Testis (tissue), 3 donors: ENCODE results near the gene ADAMTS20. TPM values are rescaled to one million over a fixed set of nuclear protein-coding genes. Genes with fewer than 3 reads are reported as not detected.

Experiments
- DNase-seq: peaks from one replicate; pipeline ENCODE4 v3.0.0-alpha.2; 2019
- H3K27ac ChIP-seq, 2 donors: fragments of 200-600 bp; sonication (generic); one replicate each; pipeline ENCODE4 v1.5.1; 2019
- H3K27me3 ChIP-seq: fragments of 200-600 bp; sonication (generic); one replicate; pipeline ENCODE4 v1.5.1; 2019
- H3K36me3 ChIP-seq: fragments of 200-600 bp; sonication (generic); one replicate; pipeline ENCODE4 v1.5.1; 2017; ENCODE audit warnings: low read depth; ENCODE audit errors: missing control alignments
- H3K4me1 ChIP-seq: fragments of 200-600 bp; sonication (generic); one replicate; pipeline ENCODE4 v1.5.1; 2019
- H3K4me3 ChIP-seq, 2 donors: fragments of 200-600 bp; sonication (generic); one replicate each; pipeline ENCODE4 v1.5.1; 2017 to 2019
- H3K9me3 ChIP-seq: fragments of 200-600 bp; sonication (generic); one replicate; pipeline ENCODE4 v1.5.1; 2017
- POLR2A ChIP-seq: fragments of 450-650 bp; IDR thresholded peaks from one replicate; pipeline ENCODE4 v1.6.1; 2017; ENCODE audit warnings: antibody characterized with exemption, mild to moderate bottlenecking, moderate library complexity
- WGBS, 2 donors: methylation state at CpG; one replicate each; pipeline ENCODE4 v1.1.5; 2018; 5-methylcytosine and 5-hydroxymethylcytosine counted together
- intact Hi-C: fragments of 100-400 bp; cut with DNase I; formaldehyde crosslinking; loops from one replicate; pipeline ENCODE4 v1.15.1; 2023; ENCODE audit warnings: low total_unique reads
- polyA plus RNA-seq: library from polyadenylated mRNA; stranded (reverse); fragments of 350-450 nt; fragmentation: Illumina TruSeq; extraction: RNeasy Lipid Tissue Mini Kit (QIAGEN cat#74804); gene quantifications from one replicate; pipeline ENCODE4 v1.2.3, GENCODE V29; 2014; ENCODE audit warnings: low read depth, low replicate concordance; ENCODE audit not compliant: insufficient read depth
- total RNA-seq, 2 donors: library from RNA; depleted of rRNA; stranded (reverse); fragments of >200 nt; gene quantifications; one replicate each; pipeline ENCODE4 v1.2.3, GENCODE V29; 2016
- TF ChIP-seq, protein P1 (sequence below), 3 experiments: fragments of 450-650 bp in 2 of 3; fragments of 200-600 bp in 1 of 3; sonication (generic) in 1 of 3; IDR thresholded peaks; one replicate each; pipeline ENCODE4 v1.5.1; 2016 to 2019; ENCODE audit warnings: antibody characterized with exemption in 3 of 3, mild to moderate bottlenecking in 2 of 3, moderate library complexity in 1 of 3

ADAMTS20 gene
- total and polyA plus RNA-seq, 3 donors from 2014 or later = 0.26 to 1.5 (median 1.1) TPM

DNA sequence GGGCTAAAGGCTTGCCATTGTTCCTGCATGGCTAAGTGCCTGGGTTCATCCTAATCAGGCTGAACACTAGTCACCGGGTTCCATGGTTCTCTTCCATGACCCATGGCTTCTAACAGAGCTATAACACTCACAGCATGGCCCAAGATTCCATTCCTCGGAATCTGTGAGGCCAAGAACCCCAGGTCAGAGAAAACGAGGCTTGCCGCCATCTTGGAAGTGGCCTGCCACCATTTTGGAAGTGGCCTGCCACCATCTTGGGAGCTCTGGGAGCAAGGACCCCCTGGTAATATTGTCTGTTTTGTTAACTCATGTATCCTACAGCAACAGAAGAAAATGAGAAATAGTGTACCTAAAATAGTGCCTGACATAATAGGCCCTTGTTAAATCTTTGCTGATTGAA lies 92.7 kb downstream of the ADAMTS20 start:
- Histone ChIP-seq H3K4me1 (no peaks in the 10 kb centered on the region), H3K27ac (no peak overlapping the region), H3K27me3 (no peaks in the 10 kb centered on the region), H3K9me3 (no peaks in the 10 kb centered on the region), H3K4me3 (no peak overlapping the region), H3K36me3 (no peaks in the 10 kb centered on the region)
- TF ChIP-seq, protein P1, sequence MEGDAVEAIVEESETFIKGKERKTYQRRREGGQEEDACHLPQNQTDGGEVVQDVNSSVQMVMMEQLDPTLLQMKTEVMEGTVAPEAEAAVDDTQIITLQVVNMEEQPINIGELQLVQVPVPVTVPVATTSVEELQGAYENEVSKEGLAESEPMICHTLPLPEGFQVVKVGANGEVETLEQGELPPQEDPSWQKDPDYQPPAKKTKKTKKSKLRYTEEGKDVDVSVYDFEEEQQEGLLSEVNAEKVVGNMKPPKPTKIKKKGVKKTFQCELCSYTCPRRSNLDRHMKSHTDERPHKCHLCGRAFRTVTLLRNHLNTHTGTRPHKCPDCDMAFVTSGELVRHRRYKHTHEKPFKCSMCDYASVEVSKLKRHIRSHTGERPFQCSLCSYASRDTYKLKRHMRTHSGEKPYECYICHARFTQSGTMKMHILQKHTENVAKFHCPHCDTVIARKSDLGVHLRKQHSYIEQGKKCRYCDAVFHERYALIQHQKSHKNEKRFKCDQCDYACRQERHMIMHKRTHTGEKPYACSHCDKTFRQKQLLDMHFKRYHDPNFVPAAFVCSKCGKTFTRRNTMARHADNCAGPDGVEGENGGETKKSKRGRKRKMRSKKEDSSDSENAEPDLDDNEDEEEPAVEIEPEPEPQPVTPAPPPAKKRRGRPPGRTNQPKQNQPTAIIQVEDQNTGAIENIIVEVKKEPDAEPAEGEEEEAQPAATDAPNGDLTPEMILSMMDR (IDR thresholded peaks at IDR 0.05) = no peak
- no peak for TF ChIP-seq POLR2A
- intact Hi-C loops = no loop called here
- DNase-seq = no peak
- WGBS, 2 donors = 91 to 98% methylated on average over 4 of the region's 4 CpGs

DNA sequence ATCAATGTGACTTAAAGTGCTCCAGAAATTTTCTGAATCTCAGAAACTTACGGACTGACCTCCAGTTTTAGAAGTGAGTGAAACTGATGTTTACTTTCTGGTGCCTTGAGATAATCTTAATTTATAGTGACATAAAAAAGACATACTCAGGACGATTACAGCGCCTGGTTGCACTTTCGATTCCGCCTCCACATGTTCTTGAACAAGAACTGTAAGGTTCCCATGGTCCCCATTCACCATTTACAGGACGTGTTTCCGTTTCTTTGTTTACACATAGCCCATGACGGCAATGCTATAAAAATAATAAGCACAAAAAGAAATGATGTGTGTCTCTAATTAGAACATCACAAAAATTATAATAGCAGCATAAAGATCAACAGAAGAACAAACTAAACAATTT lies 98.2 kb downstream of the ADAMTS20 start:
- Histone ChIP-seq H3K4me1 (no peaks in the 10 kb centered on the region), H3K9me3 (no peaks in the 10 kb centered on the region), H3K36me3 (no peaks in the 10 kb centered on the region), H3K4me3 (no peak overlapping the region), H3K27ac (no peak overlapping the region), H3K27me3 (no peaks in the 10 kb centered on the region)
- intact Hi-C loops = no loop called here
- WGBS, 2 donors = 76 to 85% methylated on average over 8 of the region's 8 CpGs
- TF ChIP-seq, protein P1 (IDR thresholded peaks at IDR 0.05) = no peak
- TF ChIP-seq POLR2A = no peak
- DNase-seq = no peak

DNA sequence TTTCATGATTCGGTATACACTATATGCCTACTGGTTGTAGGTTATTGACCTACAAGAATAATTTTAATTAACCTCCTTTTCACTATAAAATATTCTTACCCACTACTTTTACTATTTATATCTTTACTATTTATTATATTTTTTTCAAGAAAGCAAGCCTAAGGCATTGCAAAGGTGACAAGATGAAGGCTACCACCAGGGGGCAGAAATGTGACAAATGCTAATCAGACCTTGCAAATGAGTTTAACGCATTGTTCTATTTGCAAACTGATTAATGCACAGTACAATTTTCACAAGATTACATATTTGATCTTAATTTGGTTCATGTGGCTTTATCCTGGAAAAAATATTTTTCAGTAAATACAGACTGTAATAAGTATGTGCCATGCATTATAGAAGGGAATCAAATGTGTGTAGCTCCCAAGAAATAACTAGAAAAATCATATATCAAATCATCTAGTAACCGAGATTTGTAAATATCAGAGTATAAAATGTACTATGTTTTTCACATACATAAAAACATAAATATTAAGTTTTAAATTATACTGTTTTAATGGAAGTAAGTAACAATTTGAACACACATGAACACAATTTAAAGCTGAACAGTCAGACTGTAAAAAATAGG lies 107.0 kb downstream of the ADAMTS20 start:
- TF ChIP-seq, protein P1 (IDR thresholded peaks at IDR 0.05) = peak in 2 of 3 experiments; percentile 46 to 77
- no peak for TF ChIP-seq POLR2A
- peak; percentile 76 for DNase-seq
- Histone ChIP-seq H3K4me3 (no peak overlapping the region), H3K27me3 (no peaks in the 10 kb centered on the region), H3K9me3 (no peaks in the 10 kb centered on the region), H3K4me1 (no peaks in the 10 kb centered on the region), H3K27ac (no peak overlapping the region), H3K36me3 (no peaks in the 10 kb centered on the region)
- intact Hi-C loops = no loop called here
- 65 to 68% methylated on average over 3 of the region's 3 CpGs for WGBS, 2 donors

- no peaks in the 10 kb centered on the region for H3K36me3 ChIP-seq
- TF ChIP-seq, protein P1 (IDR thresholded peaks at IDR 0.05) = no peak
- no peak for TF ChIP-seq POLR2A
- H3K4me3 ChIP-seq = no peak overlapping the region
- WGBS, 2 donors = 81 to 82% methylated on average over 4 of the region's 4 CpGs
- no peaks in the 10 kb centered on the region for H3K9me3 ChIP-seq
- H3K27ac ChIP-seq = no peak overlapping the region
- intact Hi-C loops = no loop called here
- DNase-seq = no peak
- H3K4me1 ChIP-seq = no peaks in the 10 kb centered on the region
- H3K27me3 ChIP-seq = no peaks in the 10 kb centered on the region
These were observed 115.4 kb downstream of the ADAMTS20 start for GRCh38 chr12:43436597-43436996.

DNA sequence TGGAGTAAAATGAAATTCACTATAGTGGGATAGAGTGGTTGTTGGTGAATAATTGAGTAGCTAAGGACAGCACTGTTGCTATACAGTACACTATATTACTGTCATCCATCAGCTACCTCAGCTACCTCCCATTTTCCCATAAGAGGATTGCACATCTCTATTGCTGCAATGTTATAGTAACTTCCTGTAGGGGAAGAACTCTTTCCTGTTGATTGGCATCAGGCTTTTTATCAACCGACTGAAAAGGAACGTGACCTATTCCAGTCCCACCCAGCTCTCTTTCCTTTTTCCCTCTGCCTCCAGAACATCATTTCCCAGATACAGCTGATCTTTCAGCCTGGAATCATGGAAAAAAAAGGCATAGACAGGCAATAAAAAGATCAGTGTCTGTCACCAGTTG lies 117.4 kb downstream of the ADAMTS20 start:
- WGBS, 2 donors = 48 to 58% methylated on average over 2 of the region's 2 CpGs
- Histone ChIP-seq H3K36me3 (no peaks in the 10 kb centered on the region), H3K4me1 (no peaks in the 10 kb centered on the region), H3K27ac (no peak overlapping the region), H3K9me3 (no peaks in the 10 kb centered on the region), H3K27me3 (no peaks in the 10 kb centered on the region), H3K4me3 (no peak overlapping the region)
- no peak for DNase-seq
- TF ChIP-seq POLR2A = no peak
- TF ChIP-seq, protein P1 (IDR thresholded peaks at IDR 0.05) = no peak
- intact Hi-C loops = no loop called here
